ENCODE measurements around the gene PSMB1. TPM values are rescaled to one million over a fixed set of nuclear protein-coding genes. Genes with fewer than 3 reads are reported as not detected.

PSMB1 gene
- total RNA-seq, 6 donors from 2014 or later = 63.9 to 203 (median 124) TPM

- no peak overlapping the region for H3K27ac ChIP-seq
- no peak for DNase-seq
- TF ChIP-seq POLR2A (IDR thresholded peaks at IDR 0.05) = no peak
- no peak for TF ChIP-seq POLR2AphosphoS5 (IDR thresholded peaks at IDR 0.05)
- TF ChIP-seq EP300 (IDR thresholded peaks at IDR 0.05) = no peak
- TF ChIP-seq CTCF (IDR thresholded peaks at IDR 0.05) = no peak
These were observed 67.9 kb downstream of the PSMB1 start for GRCh38 chr6:170485159-170485558.

More at GRCh38 chr6:170485159-170485558, 67.9 kb downstream of the PSMB1 start:
- peaks cover 0 to 4% (median 0%) of the 10 kb centered on the region in 4 donors for H3K9me3 ChIP-seq
- peaks cover 0 to 3% (median 0%) of the 10 kb centered on the region in 4 donors for H3K4me1 ChIP-seq
- peak in 1 of 2 donors; percentile 53 for ATAC-seq (ENCODE audit: low FRiP score in 2 of 2)
- WGBS, 2 donors = 85 to 86% methylated on average over 5 of the region's 5 CpGs
- no peak overlapping the region for H3K4me3 ChIP-seq
- no peaks in the 10 kb centered on the region for H3K36me3 ChIP-seq
- H3K27me3 ChIP-seq = no peaks in the 10 kb centered on the region

Other genes with a start within 250 kb of the PSMB1 start
- 10 to 100 TPM; 20.1 to 51.3 (median 28.3) TPM for gene FAM120B, start 246.5 kb downstream of the PSMB1 start, total RNA-seq
- 10 to 100 TPM; 13.8 to 59.7 (median 16.9) TPM for gene TBP, start 1.1 kb upstream of the PSMB1 start, total RNA-seq
- gene PDCD2, start 31.3 kb upstream of the PSMB1 start, total RNA-seq = 10 to 100 TPM; 24.9 to 54.9 (median 45.8) TPM